A673 (cell line): ENCODE data around the gene NEK1.

Experiments
- CTCF ChIP-seq: fragments of 300-800, 200-600 bp; sonication (generic); conservative IDR thresholded peaks from 2 replicates; pipeline ENCODE4 v1.5.1; 2017; ENCODE audit warnings: low read depth, mild to moderate bottlenecking, antibody characterized with exemption, low read length, moderate library complexity, mixed read lengths
- EZH2 ChIP-seq: fragments of 200-600 bp; sonication (generic); IDR thresholded peaks from 2 replicates; pipeline ENCODE4 v1.6.1; 2017; ENCODE audit warnings: borderline replicate concordance, low read depth, mild to moderate bottlenecking, mixed read lengths, antibody characterized with exemption, low read length; ENCODE audit not compliant: poor library complexity, severe bottlenecking

DNA sequence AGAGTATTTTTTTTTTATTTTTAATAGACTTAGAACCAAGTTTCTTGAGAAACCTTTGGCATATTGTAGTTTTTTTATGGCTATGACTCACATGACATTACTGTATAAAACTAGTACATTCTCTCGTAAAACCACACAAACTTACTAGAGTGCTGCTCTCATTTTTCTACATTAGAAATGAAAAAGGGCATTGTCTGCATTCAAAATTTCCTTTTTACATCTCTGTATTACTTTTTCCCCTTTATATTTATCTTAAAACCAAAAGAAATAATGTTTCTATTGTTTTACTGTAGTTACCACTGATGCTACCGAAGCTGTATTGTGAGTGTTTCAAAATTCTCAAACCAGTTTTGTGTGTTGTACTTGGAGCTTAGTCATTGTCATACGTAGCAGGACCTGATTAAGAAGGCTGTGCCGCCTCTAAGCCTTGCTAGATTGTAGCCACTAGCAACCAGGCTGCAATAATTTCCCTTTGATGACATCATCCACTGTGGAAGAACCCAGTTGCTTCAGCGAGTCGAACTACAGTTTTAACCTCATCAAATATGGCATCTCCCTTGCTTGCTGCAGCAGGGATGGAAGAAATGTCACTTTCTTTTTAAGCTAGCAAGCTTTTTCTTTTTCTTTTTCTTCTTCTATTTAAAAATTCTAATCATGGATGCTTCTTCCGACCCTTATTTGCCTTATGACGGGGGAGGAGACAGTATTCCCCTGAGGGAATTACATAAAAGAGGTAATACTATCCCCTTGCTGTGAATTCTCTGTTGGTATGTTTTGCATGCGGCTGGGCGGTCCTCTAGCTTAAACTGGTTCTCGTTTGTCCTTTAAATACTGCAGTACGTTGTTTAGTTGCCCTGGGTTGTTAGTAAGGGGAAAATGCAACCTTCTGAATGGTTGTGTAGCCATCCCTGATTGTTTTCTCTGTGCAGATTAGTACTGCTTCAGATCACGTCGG lies 47.6 kb upstream of the NEK1 start:
- TF ChIP-seq CTCF (no peak), EZH2 (no peak)
